Subcutaneous adipose tissue (tissue), 4 donors: ENCODE measurements around the gene CORT. TPM values are rescaled to one million over a fixed set of nuclear protein-coding genes. Genes with fewer than 3 reads are reported as not detected.

ENCODE experiments used
- total RNA-seq, 4 donors: library from RNA; depleted of rRNA; stranded (reverse); fragments of >200 nt; gene quantifications; one replicate each; pipeline ENCODE4 v1.1.0, GENCODE V29; 2016
- TF ChIP-seq, protein P1 (sequence below): fragments of 450-650 bp; IDR thresholded peaks from one replicate; pipeline ENCODE4 v1.5.1; 2016; ENCODE audit warnings: low read depth, mild to moderate bottlenecking, control low read depth, antibody characterized with exemption, moderate library complexity

CORT gene
- total RNA-seq, 4 donors from 2014 or later = not detected

DNA sequence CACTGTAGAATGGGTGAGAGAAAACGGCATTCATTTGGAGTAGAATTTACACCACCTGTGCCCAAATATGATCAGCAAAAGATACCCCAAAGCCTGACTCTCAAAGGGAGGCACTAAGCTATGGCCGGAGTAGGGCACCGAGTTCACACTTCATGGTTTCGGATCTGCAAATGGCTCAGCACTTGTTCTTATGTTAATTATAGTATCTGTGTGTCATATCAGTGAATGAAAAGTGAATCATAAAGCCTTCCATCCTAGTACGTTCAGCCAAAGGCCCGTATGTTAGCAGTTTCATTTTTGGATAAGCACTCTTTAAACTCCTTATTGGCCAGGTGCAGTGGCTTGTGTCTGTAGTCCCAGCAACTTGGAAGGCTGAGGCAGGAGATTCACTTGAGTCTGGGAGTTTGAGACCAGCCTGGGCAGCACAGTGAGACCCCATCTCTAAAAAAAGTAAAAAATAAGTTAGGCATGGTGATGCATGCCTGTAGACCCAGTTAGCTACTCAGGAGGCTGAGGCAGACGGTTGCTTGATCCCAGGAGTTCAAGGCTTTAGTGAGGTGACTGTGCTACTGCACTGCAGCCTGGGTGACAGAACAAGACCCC is 4.9 kb upstream of the CORT start:
- TF ChIP-seq, protein P1, sequence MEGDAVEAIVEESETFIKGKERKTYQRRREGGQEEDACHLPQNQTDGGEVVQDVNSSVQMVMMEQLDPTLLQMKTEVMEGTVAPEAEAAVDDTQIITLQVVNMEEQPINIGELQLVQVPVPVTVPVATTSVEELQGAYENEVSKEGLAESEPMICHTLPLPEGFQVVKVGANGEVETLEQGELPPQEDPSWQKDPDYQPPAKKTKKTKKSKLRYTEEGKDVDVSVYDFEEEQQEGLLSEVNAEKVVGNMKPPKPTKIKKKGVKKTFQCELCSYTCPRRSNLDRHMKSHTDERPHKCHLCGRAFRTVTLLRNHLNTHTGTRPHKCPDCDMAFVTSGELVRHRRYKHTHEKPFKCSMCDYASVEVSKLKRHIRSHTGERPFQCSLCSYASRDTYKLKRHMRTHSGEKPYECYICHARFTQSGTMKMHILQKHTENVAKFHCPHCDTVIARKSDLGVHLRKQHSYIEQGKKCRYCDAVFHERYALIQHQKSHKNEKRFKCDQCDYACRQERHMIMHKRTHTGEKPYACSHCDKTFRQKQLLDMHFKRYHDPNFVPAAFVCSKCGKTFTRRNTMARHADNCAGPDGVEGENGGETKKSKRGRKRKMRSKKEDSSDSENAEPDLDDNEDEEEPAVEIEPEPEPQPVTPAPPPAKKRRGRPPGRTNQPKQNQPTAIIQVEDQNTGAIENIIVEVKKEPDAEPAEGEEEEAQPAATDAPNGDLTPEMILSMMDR = no peak

DNA sequence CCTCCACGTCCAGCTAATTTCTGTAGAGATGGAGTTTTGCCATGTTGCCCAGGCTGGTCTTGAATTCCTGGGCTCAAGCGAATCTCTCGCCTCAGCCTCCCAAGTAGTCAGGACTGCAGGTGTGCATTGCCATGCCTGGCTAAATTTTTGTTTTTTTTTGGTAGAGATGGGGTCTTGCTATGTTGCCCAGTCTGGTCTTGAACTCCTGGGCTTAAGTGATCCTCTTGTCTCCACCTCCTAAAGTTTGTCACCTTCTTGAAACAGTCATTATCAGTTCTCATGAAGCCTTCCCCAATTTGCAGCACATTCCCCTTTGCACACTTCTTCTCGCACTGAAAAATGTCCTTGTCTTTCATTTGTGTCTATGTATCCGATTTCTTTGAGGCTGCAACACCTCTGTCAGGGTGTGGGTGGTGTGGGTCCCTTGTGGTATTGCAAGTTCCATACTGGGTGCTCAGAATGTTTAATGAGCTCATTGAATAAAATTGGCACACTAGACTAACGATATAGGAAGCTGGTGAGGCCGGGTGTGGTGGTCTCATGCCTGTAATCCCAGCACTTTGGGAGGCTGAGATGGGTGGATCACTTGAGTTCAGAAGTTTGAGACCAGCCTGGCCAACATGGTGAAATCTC is 2.9 kb upstream of the CORT start:
- TF ChIP-seq, protein P1 = no peak

DNA sequence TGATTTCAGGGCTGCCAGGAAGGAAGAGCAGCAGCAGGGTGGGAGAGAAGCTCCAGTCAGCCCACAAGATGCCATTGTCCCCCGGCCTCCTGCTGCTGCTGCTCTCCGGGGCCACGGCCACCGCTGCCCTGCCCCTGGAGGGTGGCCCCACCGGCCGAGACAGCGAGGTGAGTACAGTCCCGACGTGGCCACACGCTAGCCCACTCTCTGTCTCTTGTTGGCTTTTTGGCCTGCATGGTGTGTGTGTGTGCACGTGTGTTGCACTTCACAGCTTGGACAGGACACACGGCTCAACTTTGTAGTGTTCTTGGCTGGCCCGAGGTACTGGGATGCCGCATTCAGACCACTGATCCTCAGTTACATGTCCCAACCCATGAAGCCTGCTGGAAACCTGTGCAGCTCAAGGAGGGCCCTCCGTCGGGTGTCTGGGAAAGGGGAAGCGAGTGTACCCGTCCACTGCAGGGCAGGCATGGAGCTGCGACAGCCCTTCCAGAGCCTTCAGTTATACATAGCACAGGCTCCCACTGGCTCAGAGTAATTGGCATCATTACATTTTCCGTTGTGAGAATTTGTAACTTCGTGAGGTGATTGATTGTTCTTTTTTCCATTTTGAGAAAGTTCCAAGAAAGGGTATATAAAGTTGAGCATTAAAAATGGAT is 454 bp downstream of the CORT start:
- TF ChIP-seq, protein P1 = no peak

DNA sequence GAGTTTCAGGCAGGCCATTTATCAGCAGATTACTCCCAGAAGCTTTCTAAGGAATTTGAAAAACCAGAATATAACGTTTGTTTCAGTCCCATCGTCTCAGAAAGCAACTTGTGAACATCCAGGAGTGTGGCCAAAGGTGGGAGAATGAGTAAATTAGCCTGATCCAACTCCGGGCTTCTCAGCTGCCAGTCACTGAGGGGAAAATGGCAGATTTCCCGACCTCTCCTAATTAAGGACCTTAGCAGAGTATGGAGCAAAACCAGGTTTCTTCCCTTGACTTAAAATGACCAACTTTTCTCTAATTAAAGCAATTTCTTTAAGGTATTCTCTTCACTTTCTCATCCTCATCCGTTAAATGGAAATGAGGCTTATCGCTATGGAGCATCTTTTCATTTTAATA is 1.0 kb downstream of the CORT start:
- TF ChIP-seq, protein P1 = no peak

DNA sequence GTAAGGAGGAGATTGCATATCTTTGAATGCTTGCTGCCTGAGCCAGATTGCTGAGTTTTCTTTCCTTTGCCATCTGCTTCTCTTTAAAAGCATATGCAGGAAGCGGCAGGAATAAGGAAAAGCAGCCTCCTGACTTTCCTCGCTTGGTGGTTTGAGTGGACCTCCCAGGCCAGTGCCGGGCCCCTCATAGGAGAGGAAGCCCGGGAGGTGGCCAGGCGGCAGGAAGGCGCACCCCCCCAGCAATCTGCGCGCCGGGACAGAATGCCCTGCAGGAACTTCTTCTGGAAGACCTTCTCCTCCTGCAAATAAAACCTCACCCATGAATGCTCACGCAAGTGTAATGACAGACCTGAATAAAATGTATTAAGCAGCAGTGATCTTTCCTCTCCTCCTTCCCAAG is 1.5 kb downstream of the CORT start:
- TF ChIP-seq, protein P1 = no peak

DNA sequence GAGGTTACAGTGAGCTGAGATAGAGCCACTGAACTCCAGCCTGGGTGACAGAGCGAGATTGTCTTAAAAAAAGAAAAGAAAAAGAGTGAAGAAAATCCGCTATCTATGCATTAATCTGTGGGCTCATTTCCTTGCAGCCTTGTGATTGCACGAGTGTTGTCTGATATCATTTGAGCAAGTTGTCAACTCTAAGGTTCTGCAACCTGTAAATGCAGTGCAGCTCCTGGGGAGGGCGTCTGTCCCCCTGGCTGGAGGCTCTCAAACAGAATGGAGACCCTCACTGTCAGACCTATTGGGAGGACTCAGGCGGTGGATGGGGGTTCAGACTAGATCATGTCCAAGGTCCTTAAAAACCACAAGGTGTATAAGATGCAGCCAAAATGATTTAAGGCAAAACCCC is 6.2 kb downstream of the CORT start:
- TF ChIP-seq, protein P1 = no peak

DNA sequence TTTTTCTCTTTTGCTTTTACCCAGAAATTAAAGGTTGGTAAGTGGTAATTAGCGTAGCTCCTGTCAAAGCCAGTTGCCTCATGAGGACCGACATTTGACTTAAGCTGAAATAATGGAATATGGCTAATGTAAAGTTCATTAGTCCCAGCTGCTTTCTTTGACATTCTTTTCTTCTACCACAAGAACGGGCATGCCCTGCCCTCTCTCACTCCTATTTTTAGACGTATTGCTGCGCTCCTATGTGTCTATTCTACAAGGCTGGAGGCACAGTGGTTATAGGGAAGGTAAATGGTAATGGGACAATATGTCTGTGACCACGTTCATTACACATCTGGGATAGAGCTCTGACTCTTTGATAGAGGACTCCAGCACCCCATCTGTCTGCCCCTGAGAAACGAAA is 6.8 kb downstream of the CORT start:
- TF ChIP-seq, protein P1 = no peak
